ENCODE results near the gene MAPRE3.
"Not testable (repeated sequence)": the region's sequence is repeated elsewhere in the genome, so short reads cannot be mapped to it uniquely, and the experiment has no call there.

MAPRE3 gene

DNA sequence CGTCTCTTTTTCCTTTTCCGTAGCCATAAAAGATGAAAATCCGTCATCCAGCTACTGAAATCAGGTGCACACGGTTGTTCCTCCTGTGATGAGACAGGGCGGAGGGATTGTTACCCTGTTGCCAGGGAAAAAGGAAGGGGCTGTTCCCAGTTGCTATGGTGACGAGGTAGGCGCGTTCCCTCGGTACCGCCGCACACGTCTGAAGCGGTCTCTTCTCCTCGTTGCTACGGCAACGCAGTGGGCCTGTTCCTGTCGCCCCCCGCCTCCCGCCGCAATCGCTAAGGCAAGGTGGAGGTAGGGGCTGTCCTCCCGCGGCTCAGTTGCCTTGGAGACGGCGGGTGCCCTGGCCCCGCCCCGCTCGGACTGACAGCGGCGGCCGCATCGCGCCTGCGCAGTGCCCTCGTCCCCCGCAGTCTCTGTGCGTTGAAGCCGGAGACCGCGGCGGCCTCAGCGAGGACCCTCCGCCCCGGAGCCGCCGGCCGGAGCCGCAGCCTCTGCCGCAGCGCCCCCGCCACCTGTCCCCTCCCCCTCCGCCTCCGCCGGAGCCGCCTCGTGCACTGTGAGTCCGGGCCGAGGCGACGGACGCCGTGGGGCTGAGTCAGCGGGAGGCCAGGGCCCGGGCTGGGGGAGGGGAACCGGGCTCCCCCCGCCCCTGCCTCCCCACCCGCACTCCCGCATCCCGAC, at the start of gene MAPRE3:
MAPRE3 (plus strand) TSS at position 394 of the 684 bp plus-strand sequence. CDS start 51,582 bp downstream, outside the sequence.
- peak; percentile 73 for DNase-seq (ENCODE audit: low read depth)

DNA sequence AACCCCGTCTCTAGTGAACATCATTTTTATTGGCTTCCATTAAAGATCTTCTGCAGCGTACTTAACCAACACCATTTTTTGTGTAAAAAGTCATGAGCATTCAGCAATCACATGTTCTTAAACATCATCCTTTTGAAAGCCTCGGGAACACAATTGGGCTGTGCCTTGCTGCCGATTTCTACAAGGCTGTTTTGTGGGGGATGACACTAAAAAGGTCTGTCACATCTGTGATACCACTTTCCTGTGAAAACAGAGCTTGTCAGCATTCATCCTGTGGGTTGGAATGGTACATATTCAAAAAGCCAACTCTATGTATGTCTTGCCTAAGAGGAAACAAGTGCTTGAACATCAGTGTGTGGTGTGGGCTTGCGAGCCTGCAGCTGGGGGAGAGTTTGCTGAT, 49.1 kb upstream of the MAPRE3 start:
- no peak for DNase-seq (ENCODE audit: low read depth)

DNA sequence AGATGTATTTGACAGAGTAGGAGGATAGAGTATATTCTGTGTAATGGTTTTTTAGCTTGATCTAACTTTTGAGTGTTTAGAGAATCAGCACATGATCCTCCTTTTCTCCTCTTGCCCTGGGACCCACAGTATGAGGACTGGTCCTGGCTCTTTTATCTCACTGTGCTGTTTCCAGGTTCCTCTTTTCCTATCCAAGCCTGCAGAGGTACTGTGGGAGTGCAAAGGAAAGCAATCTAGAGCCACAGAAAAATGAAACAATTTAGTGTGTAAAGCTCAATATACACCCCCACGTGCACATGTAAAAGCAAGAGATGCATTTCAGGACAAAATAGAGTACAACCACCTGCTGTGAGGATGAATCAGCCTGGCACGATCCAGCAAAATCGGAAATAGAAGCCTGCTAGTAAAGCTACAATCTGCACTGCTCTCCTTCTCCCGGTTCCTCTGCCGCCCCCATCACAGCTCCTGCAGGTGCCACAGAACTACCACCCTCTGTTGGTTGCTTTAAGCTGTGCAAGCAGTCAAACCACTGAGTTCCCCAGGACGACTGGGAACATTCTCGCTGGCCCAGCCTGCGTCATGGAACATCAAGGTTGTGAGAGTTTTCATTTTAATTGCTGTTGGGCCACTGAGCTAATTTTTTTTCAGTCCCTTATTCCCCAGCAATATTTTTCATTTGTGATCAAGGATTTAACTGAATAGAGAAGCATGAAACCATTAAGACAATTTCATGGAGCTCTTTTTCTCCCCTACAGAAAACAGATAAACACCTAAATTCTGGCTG, 47.8 kb upstream of the MAPRE3 start:
- DNase-seq (ENCODE audit: low read depth) = no peak

- DNase-seq (ENCODE audit: low read depth) = not testable (repeated sequence)
Measured at GRCh38 chr2:26923189-26923466, 47.3 kb upstream of the MAPRE3 start.

GRCh38 chr2:26924731-26925099, 45.7 kb upstream of the MAPRE3 start:
- DNase-seq (ENCODE audit: low read depth) = no peak

GRCh38 chr2:26925100-26925791, 45.2 kb upstream of the MAPRE3 start:
- no peak for DNase-seq (ENCODE audit: low read depth)

DNA sequence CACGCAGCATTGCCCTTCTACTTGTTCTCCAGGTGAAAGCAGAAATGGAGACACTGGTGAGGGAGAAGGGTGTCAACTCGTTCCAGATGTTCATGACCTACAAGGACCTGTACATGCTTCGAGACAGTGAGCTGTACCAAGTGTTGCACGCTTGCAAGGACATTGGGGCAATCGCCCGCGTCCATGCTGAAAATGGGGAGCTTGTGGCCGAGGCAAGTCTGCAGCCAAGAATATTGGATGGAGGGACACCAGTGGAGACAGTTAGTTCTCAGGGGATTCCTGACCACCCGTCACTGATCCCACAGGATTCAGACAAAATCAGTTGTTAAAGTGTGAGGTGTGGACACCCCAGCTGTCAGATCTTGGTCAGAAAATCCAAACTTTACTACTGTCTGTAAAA, 43.2 kb upstream of the MAPRE3 start:
- DNase-seq (ENCODE audit: low read depth) = no peak

GRCh38 chr2:26932974-26933373, 37.5 kb upstream of the MAPRE3 start:
- DNase-seq (ENCODE audit: low read depth) = no peak

GRCh38 chr2:26933431-26934334, 36.8 kb upstream of the MAPRE3 start:
- DNase-seq (ENCODE audit: low read depth) = no peak

DNA sequence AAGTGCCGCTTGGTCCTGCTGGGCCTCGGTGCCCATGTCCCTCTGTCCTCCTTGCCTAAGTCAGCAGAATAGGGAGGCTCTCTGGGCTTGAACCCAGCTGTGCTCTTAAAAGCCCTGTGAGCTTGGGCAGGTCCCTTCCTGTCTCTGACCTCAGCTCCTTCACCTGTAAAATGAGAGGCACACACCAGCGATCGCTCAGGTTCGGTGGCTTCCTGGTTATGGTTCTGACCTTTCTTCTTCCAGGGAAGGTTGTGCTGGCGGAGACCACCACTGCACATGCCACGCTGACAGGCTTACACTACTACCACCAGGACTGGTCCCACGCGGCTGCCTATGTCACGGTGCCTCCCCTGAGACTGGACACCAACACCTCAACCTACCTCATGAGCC, 36.1 kb upstream of the MAPRE3 start:
- DNase-seq (ENCODE audit: low read depth) = no peak

DNA sequence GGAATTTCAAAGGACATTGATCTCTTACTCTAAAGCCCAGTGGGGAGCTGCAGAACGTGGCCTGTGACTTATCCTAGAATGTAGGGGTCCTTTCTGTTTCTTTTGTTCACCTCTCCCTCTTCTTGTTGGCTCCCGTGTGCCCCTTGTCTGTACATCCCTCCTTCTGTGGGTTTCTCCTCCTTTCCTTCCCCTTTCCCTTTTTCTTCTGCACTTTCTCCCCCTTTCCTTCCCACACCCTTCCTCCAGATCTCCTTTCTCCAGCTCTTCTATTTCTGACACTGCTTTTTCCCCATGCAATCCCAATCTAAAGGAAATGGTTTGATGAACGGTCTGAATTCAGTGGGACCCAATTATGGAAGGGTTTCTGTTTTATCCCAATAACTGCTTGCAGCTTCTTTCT, 35.5 kb upstream of the MAPRE3 start:
- DNase-seq (ENCODE audit: low read depth) = no peak

- no peak for DNase-seq (ENCODE audit: low read depth)
Measured at GRCh38 chr2:26936855-26937254, 33.6 kb upstream of the MAPRE3 start.

DNA sequence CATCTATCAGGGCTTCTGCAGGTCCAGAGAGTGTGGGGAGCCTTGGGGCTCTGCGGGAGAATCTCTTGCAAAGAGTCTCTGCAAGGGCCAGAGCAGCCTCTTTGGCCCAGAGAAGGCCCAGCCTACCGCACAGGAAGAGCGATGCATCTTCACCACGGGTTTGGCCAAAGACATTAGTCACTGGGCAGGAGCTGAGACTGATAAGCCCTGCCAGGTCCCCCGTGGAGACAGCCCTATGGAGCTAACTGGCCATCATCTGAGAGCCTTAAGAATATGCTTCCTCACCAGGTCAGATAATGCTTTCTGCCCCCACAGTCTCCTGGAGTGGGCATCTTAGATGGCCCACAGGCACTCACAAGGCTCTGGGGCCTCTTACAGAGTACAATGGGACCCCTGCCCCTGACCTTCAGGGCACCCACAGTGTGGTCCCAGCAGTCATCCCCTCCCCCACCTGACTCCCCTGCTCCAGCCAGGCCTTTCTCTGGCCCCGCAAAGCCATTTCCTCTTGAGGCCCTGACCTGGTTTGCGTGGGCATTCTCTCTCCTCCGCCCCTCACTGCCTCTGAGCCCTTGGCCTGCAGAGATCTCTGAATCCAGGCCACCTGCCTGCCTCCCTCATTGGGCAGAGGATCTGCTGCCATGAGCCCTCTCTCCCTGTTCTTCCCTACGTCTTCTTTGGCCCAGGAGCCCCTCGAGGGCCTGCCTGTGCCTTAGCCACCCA, 31.9 kb upstream of the MAPRE3 start:
- DNase-seq (ENCODE audit: low read depth) = no peak

DNA sequence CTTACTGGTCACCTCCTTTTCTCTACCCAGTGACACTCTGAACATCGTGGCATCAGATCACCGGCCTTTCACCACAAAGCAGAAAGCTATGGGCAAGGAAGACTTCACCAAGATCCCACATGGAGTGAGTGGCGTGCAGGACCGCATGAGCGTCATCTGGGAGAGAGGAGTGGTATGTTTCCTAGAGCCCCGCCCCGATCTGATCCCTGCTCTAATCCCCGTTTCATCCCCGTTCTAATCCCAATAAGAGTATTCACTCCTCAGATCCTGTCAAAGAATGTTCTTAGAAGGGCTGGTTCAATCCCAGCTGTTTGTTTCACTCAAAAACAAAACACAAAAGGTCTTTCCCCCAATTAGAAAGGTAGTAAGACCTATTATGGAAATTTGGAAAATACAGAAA, 30.4 kb upstream of the MAPRE3 start:
- DNase-seq (ENCODE audit: low read depth) = no peak

DNA sequence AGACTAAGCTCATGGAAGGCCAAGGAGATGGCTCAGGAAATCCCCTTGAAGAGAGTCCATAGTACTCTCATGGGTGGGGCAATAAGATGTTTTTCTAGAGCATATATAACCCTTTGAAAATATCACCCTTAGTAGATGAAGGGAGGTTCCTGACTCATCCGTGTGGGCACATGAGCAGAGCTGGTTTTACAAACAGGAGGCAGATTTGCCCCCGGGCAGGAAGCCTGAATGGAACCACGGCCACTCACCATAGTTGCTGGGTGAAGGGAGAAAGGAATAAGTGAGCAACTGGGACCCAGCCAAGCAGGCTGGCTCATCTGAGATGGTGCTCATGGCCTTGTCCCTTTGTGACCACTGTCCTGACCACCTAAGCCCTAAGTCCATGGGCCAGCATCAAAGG, 29.0 kb upstream of the MAPRE3 start:
- DNase-seq (ENCODE audit: low read depth) = no peak

- peak; percentile 36 for DNase-seq (ENCODE audit: low read depth)
Measured at GRCh38 chr2:26942543-26943295, 27.7 kb upstream of the MAPRE3 start.

GRCh38 chr2:26945991-26946750, 24.3 kb upstream of the MAPRE3 start:
- no peak for DNase-seq (ENCODE audit: low read depth)

GRCh38 chr2:26946841-26947784, 23.3 kb upstream of the MAPRE3 start:
- DNase-seq (ENCODE audit: low read depth) = no peak

DNA sequence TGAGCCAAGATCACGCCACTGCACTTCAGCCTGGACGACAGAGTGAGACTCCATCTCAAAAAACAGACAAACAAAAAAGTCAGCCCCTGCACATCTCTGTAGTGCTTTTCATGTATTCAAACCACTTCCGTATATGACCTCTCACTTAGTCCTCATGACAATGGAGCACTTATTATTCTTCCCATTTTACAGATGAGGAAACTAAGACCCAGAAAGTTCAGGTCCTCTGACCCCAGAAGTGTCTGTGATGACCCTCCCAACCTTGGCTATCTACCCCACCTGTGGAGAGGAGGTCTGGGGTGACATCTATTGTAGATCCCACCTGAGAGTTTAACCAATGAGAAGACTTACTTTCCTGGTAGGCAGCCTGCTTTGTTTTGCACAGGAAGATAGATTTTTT, 21.6 kb upstream of the MAPRE3 start:
- no peak for DNase-seq (ENCODE audit: low read depth)

Measured in activated T-helper 9 cell treated with anti-CD3 and anti-CD28 coated beads, Interleukin-2, amount 50 U/mL, for 16 hours (primary cell).